Activated CD4-positive, CD25-positive, alpha-beta regulatory T cell treated with anti-CD3 and anti-CD28 coated beads, Interleukin-2, amount 50 U/mL, for 72 hours (primary cell): Measurements from ENCODE around the gene KRTAP1-1.
"Not testable (repeated sequence)": the region's sequence is repeated elsewhere in the genome, so short reads cannot be mapped to it uniquely, and the experiment has no call there.

Experiments
- DNase-seq: peaks from one replicate; pipeline ENCODE4 v3.0.0; 2021

KRTAP1-1 gene

GRCh38 chr17:41055130-41055529 is 13.9 kb upstream of the KRTAP1-1 start, which contains the start of gene KRTAP2-2:
Gene KRTAP2-2 (minus strand): TSS chr17:41055230. CDS start chr17:41055211, 19 bp downstream.
- DNase-seq: not testable (repeated sequence)

GRCh38 chr17:41054556-41054955 is 13.3 kb upstream of the KRTAP1-1 start:
- not testable (repeated sequence) for DNase-seq

- no peak for DNase-seq
Observed at GRCh38 chr17:41054025-41054424, 12.8 kb upstream of the KRTAP1-1 start.

- DNase-seq: no peak
Observed at GRCh38 chr17:41052566-41052965, 11.3 kb upstream of the KRTAP1-1 start.

GRCh38 chr17:41049110-41049509 is 7.9 kb upstream of the KRTAP1-1 start:
- DNase-seq: no peak

- no peak for DNase-seq
Observed at GRCh38 chr17:41048441-41048840, 7.2 kb upstream of the KRTAP1-1 start.

- not testable (repeated sequence) for DNase-seq
Observed at GRCh38 chr17:41046735-41047465, 5.7 kb upstream of the KRTAP1-1 start, which contains the start of gene KRTAP2-1. Gene KRTAP2-1 (minus strand): TSS chr17:41047316. CDS start chr17:41047267, 49 bp downstream.

- DNase-seq: no peak
Observed at GRCh38 chr17:41042953-41043352, 1.7 kb upstream of the KRTAP1-1 start.

GRCh38 chr17:41037853-41038350 is 3.3 kb downstream of the KRTAP1-1 start:
- DNase-seq: no peak

- DNase-seq: not testable (repeated sequence)
Observed at GRCh38 chr17:41034346-41034935, 6.8 kb downstream of the KRTAP1-1 start, which contains the start of gene KRTAP1-3. Gene KRTAP1-3 (minus strand): TSS chr17:41034874. CDS start chr17:41034821, 53 bp downstream.

GRCh38 chr17:41029633-41030245 is 11.5 kb downstream of the KRTAP1-1 start, which contains the start of gene KRTAP1-4:
Gene KRTAP1-4 (minus strand): TSS chr17:41030195. CDS start chr17:41030078, 117 bp downstream.
- no peak for DNase-seq

- no peak for DNase-seq
Observed at GRCh38 chr17:41026715-41027471, 14.4 kb downstream of the KRTAP1-1 start, which contains the start of gene KRTAP1-5. Gene KRTAP1-5 (minus strand): TSS chr17:41027208. CDS start chr17:41027155, 53 bp downstream.

- no peak for DNase-seq
Observed at GRCh38 chr17:41024697-41025096, 16.6 kb downstream of the KRTAP1-1 start.

- DNase-seq: no peak
Observed at GRCh38 chr17:41020336-41020735, 20.9 kb downstream of the KRTAP1-1 start.

GRCh38 chr17:41019415-41019814 is 21.8 kb downstream of the KRTAP1-1 start:
- DNase-seq: no peak

GRCh38 chr17:41018541-41018940 is 22.7 kb downstream of the KRTAP1-1 start:
- no peak for DNase-seq

- no peak for DNase-seq
Observed at GRCh38 chr17:41016578-41017215, 24.6 kb downstream of the KRTAP1-1 start.

GRCh38 chr17:41015454-41015853 is 25.8 kb downstream of the KRTAP1-1 start:
- DNase-seq: no peak

- DNase-seq: no peak
Observed at GRCh38 chr17:41013606-41014005, 27.6 kb downstream of the KRTAP1-1 start.

- no peak for DNase-seq
Observed at GRCh38 chr17:41013181-41013580, 28.1 kb downstream of the KRTAP1-1 start.

- no peak for DNase-seq
Observed at GRCh38 chr17:41012326-41013120, 28.7 kb downstream of the KRTAP1-1 start.
